HUES6 (cell line): Measurements from ENCODE around the gene NOL11.

ENCODE experiments used
- H3K27ac ChIP-seq: 2 replicates; pipeline ENCODE4 v1.7.0; 2013; ENCODE audit warnings: low read depth, mild to moderate bottlenecking, low read length, inconsistent platforms
- H3K27me3 ChIP-seq: 2 replicates; pipeline ENCODE4 v1.6.1; 2013; ENCODE audit warnings: low read length; ENCODE audit not compliant: control insufficient read depth, insufficient read depth
- H3K36me3 ChIP-seq: 2 replicates; pipeline ENCODE4 v1.6.1; 2013; ENCODE audit warnings: low read length; ENCODE audit not compliant: control insufficient read depth, insufficient read depth
- H3K4me1 ChIP-seq: 2 replicates; pipeline ENCODE4 v1.6.1; 2013; ENCODE audit warnings: low read length; ENCODE audit not compliant: control insufficient read depth, insufficient read depth
- H3K4me3 ChIP-seq: 2 replicates; pipeline ENCODE4 v1.5.1; 2013; ENCODE audit warnings: low read depth, low read length
- H3K9ac ChIP-seq: one replicate; pipeline ENCODE4 v1.6.1; 2013; ENCODE audit warnings: mild to moderate bottlenecking, low read length
- H3K9me3 ChIP-seq: 2 replicates; pipeline ENCODE4 v1.6.1; 2013; ENCODE audit warnings: low read depth, low read length; ENCODE audit not compliant: control insufficient read depth, insufficient read depth

The NOL11 gene

GRCh38 chr17:67785122-67785477 is 67.4 kb downstream of the NOL11 start:
- no peak overlapping the region for H3K27ac ChIP-seq
- no peaks in the 10 kb centered on the region for H3K36me3 ChIP-seq
- no peak overlapping the region for H3K4me3 ChIP-seq
- no peaks in the 10 kb centered on the region for H3K4me1 ChIP-seq
- H3K9ac ChIP-seq = no peak overlapping the region
- H3K27me3 ChIP-seq = no peaks in the 10 kb centered on the region
- H3K9me3 ChIP-seq = no peaks in the 10 kb centered on the region

- Histone ChIP-seq H3K36me3 (no peaks in the 10 kb centered on the region), H3K27ac (no peak overlapping the region), H3K9me3 (no peaks in the 10 kb centered on the region), H3K4me1 (no peaks in the 10 kb centered on the region), H3K9ac (no peak overlapping the region), H3K4me3 (no peak overlapping the region), H3K27me3 (no peaks in the 10 kb centered on the region)
These were observed 67.8 kb downstream of the NOL11 start for GRCh38 chr17:67785504-67785903.
